Astrocyte (in vitro differentiated cells and primary cell): Measurements from ENCODE around the gene TAF11L12.
"Not testable (repeated sequence)": the region's sequence is repeated elsewhere in the genome, so short reads cannot be mapped to it uniquely, and the experiment has no call there.

Experiments
- EZH2 ChIP-seq: IDR thresholded peaks from 2 replicates; pipeline ENCODE4 v1.6.1; 2012; ENCODE audit warnings: mild to moderate bottlenecking, low read length, inconsistent platforms; ENCODE audit not compliant: insufficient read depth
- TF ChIP-seq, protein P1 (sequence below): IDR thresholded peaks from 2 replicates; pipeline ENCODE4 v1.5.1; 2011; ENCODE audit warnings: low read depth, mild to moderate bottlenecking, inconsistent platforms, low read length, moderate library complexity; ENCODE audit not compliant: insufficient read depth

DNA sequence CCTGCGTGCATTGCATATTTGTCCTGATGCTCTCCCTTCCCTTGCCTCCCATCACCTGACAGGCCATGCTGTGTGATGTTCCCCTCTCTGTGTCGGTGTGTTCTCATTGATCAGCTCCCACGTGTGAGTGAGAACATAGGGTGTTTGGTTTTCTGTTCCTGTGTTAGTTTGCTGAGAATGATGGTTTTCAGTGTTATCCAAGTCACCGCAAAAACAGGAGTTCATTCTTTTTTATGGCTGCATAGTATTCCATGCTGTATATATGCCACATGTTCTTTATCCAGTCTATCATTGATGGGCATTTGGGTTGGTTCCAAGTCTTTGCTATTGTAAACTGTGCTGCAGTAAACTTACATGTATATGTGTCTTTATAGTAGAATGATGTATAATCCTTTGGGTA lies 2.7 kb upstream of the TAF11L12 start:
- TF ChIP-seq, protein P1, sequence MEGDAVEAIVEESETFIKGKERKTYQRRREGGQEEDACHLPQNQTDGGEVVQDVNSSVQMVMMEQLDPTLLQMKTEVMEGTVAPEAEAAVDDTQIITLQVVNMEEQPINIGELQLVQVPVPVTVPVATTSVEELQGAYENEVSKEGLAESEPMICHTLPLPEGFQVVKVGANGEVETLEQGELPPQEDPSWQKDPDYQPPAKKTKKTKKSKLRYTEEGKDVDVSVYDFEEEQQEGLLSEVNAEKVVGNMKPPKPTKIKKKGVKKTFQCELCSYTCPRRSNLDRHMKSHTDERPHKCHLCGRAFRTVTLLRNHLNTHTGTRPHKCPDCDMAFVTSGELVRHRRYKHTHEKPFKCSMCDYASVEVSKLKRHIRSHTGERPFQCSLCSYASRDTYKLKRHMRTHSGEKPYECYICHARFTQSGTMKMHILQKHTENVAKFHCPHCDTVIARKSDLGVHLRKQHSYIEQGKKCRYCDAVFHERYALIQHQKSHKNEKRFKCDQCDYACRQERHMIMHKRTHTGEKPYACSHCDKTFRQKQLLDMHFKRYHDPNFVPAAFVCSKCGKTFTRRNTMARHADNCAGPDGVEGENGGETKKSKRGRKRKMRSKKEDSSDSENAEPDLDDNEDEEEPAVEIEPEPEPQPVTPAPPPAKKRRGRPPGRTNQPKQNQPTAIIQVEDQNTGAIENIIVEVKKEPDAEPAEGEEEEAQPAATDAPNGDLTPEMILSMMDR, result not testable (repeated sequence)
- TF ChIP-seq EZH2, result not testable (repeated sequence)
